ENCODE results near the gene USHBP1. TPM values are rescaled to one million over a fixed set of nuclear protein-coding genes. Genes with fewer than 3 reads are reported as not detected.
A peak's percentile ranks its signal among the peaks of the same experiment; 100 is the strongest.

The USHBP1 gene
- total and polyA plus RNA-seq, 2 of the 13 experiments (the other 11 are each of a cell fraction or from before 2014, with no cell fraction given) = 0.15 to 1.5 TPM

DNA sequence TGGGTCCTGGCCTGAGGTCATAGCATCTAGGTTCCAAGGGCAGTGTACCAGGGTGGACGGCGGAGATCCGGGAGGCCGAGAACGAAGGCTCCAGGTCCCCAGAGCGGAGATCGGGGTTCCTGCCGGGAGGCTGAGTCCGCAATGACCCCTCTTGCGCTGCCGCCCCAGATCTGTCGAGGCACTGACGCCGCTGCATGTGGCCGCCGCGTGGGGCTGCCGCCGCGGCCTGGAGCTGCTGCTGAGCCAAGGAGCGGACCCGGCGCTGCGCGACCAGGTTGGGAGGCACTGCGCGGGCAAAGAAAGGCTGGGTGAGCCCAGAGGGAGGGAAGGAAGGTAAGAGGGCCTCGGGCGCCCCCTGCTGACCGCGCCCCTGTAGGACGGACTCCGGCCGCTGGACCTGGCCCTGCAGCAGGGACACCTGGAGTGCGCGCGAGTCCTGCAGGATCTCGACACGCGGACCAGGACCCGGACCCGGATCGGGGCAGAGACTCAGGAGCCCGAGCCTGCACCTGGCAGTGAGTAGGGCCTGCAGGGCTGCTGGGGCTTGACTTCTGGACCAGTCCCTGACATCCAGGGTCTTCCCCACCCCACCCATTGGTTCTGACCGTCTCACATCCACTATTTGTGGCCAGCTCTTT, 18.1 kb upstream of the USHBP1 start (continued):
- TF ChIP-seq THAP11 (CRISPR knock-in tag; IDR thresholded peaks at IDR 0.05) = peak; percentile 55
- TF ChIP-seq PCBP1 (IDR thresholded peaks at IDR 0.05; ENCODE audit: borderline replicate concordance, low read depth, low read length) = no peak
- no peak for TF ChIP-seq ZSCAN20 (CRISPR knock-in tag; IDR thresholded peaks at IDR 0.05; ENCODE audit: borderline replicate concordance)
- TF ChIP-seq, protein P1, sequence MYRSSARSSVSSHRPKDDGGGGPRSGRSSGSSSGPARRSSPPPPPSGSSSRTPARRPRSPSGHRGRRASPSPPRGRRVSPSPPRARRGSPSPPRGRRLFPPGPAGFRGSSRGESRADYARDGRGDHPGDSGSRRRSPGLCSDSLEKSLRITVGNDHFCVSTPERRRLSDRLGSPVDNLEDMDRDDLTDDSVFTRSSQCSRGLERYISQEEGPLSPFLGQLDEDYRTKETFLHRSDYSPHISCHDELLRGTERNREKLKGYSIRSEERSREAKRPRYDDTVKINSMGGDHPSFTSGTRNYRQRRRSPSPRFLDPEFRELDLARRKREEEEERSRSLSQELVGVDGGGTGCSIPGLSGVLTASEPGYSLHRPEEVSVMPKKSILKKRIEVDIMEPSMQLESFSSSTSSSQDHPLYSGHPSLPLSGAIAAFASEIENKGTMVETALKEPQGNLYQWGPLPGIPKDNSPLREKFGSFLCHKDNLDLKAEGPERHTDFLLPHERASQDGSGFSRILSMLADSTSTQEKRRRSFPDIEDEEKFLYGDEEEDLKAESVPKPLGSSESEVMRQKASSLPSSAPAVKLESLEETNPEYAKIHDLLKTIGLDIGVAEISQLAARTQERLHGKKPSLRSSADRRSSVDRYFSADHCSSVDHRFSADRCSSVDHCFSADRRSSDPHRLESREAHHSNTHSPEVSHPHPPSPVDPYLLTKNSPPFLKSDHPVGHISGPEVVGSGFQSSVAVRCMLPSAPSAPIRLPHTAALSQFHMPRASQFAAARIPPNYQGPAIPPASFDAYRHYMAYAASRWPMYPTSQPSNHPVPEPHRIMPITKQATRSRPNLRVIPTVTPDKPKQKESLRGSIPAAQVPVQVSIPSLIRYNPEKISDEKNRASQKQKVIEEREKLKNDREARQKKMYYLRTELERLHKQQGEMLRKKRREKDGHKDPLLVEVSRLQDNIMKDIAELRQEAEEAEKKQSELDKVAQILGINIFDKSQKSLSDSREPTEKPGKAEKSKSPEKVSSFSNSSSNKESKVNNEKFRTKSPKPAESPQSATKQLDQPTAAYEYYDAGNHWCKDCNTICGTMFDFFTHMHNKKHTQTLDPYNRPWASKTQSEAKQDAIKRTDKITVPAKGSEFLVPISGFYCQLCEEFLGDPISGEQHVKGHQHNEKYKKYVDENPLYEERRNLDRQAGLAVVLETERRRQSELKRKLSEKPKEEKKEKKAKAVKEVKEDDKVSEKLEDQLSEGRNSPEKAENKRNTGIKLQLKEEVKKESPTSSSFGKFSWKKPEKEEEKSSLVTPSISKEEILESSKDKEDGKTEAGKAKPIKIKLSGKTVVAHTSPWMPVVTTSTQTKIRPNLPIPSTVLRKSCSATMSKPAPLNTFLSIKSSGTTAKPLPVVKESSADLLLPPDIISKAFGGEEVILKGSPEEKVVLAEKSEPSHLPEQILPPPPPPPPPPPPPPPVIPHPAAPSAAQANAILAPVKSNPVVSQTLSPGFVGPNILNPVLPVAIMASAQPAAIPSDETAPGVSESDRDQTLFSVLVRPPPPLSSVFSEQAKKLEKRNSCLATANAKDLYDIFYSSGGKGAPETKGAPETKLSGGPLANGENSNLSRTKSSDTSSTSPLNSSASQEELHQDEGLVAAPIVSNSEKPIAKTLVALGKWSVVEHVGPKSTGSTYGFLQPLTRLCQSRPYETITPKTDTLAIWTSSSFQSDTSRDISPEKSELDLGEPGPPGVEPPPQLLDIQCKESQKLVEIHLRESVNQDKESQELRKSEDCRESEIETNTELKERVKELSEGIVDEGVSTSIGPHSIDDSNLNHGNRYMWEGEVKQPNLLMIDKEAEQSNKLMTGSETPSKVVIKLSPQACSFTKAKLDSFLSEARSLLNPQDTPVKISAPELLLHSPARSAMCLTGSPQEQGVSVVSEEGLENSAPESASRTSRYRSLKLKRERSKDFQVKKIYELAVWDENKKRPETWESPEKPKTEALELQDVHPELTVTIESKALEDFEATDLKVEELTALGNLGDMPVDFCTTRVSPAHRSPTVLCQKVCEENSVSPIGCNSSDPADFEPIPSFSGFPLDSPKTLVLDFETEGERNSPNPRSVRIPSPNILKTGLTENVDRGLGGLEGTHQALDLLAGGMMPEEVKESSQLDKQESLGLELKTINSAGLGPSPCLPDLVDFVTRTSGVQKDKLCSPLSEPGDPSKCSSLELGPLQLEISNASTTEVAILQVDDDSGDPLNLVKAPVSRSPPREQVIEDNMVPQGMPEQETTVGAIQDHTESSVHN (CRISPR knock-in tag; IDR thresholded peaks at IDR 0.05) = peak; percentile 47; the same call in 1 of the 2 replicates
- TF ChIP-seq, protein P2, sequence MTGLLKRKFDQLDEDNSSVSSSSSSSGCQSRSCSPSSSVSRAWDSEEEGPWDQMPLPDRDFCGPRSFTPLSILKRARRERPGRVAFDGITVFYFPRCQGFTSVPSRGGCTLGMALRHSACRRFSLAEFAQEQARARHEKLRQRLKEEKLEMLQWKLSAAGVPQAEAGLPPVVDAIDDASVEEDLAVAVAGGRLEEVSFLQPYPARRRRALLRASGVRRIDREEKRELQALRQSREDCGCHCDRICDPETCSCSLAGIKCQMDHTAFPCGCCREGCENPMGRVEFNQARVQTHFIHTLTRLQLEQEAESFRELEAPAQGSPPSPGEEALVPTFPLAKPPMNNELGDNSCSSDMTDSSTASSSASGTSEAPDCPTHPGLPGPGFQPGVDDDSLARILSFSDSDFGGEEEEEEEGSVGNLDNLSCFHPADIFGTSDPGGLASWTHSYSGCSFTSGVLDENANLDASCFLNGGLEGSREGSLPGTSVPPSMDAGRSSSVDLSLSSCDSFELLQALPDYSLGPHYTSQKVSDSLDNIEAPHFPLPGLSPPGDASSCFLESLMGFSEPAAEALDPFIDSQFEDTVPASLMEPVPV (CRISPR knock-in tag; IDR thresholded peaks at IDR 0.05) = peak; percentile 33; the same call in 1 of the 2 replicates
- TF ChIP-seq, protein P3, sequence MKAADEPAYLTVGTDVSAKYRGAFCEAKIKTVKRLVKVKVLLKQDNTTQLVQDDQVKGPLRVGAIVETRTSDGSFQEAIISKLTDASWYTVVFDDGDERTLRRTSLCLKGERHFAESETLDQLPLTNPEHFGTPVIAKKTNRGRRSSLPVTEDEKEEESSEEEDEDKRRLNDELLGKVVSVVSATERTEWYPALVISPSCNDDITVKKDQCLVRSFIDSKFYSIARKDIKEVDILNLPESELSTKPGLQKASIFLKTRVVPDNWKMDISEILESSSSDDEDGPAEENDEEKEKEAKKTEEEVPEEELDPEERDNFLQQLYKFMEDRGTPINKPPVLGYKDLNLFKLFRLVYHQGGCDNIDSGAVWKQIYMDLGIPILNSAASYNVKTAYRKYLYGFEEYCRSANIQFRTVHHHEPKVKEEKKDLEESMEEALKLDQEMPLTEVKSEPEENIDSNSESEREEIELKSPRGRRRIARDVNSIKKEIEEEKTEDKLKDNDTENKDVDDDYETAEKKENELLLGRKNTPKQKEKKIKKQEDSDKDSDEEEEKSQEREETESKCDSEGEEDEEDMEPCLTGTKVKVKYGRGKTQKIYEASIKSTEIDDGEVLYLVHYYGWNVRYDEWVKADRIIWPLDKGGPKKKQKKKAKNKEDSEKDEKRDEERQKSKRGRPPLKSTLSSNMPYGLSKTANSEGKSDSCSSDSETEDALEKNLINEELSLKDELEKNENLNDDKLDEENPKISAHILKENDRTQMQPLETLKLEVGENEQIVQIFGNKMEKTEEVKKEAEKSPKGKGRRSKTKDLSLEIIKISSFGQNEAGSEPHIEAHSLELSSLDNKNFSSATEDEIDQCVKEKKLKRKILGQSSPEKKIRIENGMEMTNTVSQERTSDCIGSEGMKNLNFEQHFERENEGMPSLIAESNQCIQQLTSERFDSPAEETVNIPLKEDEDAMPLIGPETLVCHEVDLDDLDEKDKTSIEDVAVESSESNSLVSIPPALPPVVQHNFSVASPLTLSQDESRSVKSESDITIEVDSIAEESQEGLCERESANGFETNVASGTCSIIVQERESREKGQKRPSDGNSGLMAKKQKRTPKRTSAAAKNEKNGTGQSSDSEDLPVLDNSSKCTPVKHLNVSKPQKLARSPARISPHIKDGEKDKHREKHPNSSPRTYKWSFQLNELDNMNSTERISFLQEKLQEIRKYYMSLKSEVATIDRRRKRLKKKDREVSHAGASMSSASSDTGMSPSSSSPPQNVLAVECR (CRISPR knock-in tag; IDR thresholded peaks at IDR 0.05; ENCODE audit: borderline replicate concordance) = peak; percentile 68; the same call in 1 of the 2 replicates
- TF ChIP-seq ZNF12 (CRISPR knock-in tag; IDR thresholded peaks at IDR 0.05) = 0 out of 2 replicates have a peak, but pooled peaks have one; percentile 31
- peak; percentile 77 for TF ChIP-seq ZFY (CRISPR knock-in tag; IDR thresholded peaks at IDR 0.05)
- no peak for TF ChIP-seq SCMH1 (CRISPR knock-in tag; IDR thresholded peaks at IDR 0.05; ENCODE audit: borderline replicate concordance)

Data from HepG2 (cell line).